Endometrial microvascular endothelial cells (primary cell): ENCODE results near the gene FGFR3. TPM values are rescaled to one million over a fixed set of nuclear protein-coding genes. Genes with fewer than 3 reads are reported as not detected.

Source experiments
- in situ Hi-C: cut with HindIII; loops from 2 replicates; pipeline ENCODE4 v1.10.0; 2017; ENCODE audit warnings: low sequenced_read_pairs, low pct_unique_long_range_greater_than_20kb; ENCODE audit errors: inconsistent ontology term
- total RNA-seq: library from RNA; depleted of rRNA; stranded (reverse); fragments of >200 nt; gene quantifications from one replicate; pipeline ENCODE4 v1.2.3, GENCODE V29; 2015; ENCODE audit errors: inconsistent ontology term

The FGFR3 gene
- total RNA-seq, 1 donor from 2014 or later: 0.19 TPM

DNA sequence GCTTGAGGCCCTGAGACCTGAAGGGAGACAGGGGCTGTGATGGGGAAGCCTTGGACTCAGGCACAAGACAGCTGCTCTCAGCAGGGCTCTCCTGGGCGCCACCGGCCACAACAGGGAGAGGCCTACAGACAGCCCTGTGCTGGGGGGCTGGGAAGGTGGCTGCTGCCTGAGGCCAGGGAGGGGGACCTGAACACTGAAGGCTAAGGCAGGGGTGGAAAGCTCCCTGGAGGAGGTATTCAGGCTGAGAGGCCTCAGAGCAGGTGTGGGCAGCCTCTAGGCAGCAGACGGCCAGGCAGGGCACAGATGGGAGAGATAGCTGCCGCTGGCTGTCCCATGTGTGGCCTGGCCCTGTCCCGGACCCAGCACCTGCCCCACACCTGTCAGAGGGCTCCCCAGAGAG is 38.8 kb upstream of the FGFR3 start:
- in situ Hi-C loops: no loop called here

DNA sequence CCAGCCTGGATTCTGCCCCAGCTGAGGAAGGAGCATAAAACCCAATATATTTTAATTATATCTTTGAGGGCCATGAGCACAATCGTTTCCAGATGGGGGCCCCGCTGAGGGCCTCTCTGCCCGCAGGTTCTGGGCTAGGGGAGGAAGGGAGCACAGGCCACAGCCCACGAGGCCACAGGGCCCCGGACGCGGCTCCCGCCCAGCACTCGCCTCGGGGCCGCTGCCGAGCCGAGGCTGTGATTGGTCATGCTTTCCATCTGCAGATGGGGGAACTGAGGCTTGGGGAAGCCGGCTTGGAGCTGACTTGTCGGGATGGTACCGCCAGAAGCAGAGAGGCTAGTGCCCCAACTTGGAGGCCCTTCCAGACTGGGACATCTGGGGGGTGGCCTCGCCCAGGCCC is 37.8 kb upstream of the FGFR3 start:
- in situ Hi-C loops: no loop called here

DNA sequence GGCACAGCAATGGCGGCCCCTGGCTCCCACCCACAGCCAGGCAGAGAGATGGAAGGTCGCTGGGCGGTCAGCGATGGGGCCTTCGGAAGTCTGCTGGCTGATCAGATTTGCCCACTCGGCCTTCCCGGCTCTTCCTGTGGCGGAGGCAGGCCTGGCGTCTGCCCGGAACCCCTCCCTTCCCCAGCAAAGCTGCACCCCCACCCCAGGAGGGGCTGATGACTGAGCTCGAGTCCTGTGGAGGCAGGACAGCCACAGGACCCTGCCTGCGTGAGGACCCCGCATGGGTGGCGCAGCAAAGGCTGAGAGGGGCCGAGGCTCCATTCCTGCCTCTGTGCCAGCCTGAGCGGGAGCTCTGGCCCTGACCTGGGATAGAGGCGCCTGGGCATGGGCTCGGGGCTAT is 37.0 kb upstream of the FGFR3 start:
- in situ Hi-C loops: no loop called here

DNA sequence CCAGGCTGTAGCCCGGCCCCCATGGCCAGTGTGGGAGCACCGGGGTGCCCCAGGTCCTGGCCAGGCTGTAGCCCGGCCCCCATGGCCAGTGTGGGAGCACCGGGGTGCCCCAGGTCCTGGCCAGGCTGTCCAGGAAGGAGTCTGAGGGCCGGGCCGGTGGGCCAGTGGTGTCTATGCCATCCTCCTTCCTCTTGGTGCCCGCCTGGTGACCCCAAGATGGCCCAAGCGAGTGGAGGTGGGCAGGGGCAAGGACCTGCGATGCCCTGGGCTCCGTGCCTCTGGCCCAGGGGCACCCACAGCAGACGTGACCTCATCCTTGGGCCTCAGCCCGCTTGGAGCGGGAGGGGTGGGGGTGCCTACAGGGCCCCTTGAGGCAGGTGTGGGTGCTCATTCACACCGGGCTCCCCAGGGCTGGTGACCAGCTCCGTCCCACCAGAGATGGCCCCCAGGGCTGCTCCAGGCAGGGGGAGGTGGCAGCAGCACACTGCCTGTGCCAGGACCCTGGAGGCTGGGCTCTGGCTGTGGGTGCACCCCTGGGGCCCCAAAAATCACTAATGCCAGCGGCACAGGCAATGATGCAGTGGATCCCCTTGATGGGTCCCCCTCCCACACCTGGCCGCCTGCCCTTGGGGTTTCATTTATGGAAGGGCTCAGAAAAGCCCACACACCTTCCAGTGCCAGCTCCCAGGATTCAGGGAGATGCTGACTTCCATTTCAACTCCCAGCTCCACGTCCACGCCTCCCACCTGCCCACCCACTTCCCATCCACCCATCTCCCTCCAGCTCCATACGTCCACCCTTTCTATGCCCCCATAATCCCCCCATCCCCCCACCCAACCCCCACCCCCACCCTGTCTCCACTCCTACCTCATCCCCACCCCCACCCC is 36.0 kb upstream of the FGFR3 start:
- in situ Hi-C loops: no loop called here

DNA sequence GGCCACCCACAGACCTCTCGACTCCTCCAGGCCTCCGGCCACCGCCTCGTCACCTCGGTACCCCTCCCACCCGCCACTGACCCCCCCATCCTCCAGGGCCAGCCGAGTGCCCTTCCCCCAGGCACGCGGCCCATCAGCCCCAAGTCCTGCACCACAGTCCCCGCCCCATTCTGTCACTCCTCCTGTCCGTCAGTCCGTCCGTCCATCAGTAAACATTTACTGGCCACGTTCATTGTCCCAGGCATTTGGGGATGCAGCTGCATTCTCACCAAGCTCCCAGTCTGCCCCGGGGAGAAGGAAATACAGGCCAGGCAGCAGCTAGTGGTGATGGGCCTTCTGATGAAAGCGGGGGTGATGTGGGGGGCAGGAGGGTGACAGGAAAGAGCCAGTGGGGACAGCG is 35.3 kb upstream of the FGFR3 start:
- in situ Hi-C loops: no loop called here

DNA sequence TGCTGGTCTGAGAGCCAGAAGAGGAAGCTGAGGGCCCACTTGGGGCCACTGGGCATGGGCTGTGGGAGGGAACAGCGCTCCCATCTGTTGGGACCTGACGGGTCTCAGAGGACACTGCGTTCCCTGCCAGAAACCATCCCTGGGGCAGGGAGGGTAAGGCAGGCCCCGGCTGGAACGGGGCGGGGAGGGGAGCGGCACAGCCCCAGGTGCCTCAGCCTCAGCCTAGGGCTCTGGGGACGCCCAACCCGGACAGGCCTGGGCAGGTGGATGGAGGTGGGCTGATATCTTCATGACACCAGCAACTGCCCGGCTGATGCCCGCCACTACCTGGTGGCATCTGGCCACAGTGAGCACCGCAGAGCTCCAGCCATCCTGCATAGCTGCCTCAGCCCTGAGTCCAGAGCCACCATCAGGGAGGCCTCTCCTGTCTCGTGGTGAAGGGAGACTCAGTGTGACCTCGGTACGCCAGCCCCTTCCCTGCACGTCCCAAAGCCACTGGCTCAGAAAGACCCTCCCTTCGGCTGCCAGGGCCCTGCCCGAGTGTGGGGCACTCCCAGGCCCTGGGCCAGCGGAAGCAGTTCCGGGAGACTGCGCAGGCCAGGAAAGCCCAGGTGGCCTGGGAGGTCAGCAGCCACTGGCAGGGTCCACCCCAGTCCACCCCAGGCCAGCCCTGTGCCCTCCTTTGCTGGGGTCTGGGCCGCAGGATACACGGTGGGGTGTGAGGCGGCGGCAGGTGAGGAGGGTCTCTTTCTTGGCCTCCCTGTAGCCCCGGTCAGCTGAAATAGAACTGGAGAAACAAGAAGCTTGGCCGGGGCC is 34.6 kb upstream of the FGFR3 start:
- in situ Hi-C loops: no loop called here

DNA sequence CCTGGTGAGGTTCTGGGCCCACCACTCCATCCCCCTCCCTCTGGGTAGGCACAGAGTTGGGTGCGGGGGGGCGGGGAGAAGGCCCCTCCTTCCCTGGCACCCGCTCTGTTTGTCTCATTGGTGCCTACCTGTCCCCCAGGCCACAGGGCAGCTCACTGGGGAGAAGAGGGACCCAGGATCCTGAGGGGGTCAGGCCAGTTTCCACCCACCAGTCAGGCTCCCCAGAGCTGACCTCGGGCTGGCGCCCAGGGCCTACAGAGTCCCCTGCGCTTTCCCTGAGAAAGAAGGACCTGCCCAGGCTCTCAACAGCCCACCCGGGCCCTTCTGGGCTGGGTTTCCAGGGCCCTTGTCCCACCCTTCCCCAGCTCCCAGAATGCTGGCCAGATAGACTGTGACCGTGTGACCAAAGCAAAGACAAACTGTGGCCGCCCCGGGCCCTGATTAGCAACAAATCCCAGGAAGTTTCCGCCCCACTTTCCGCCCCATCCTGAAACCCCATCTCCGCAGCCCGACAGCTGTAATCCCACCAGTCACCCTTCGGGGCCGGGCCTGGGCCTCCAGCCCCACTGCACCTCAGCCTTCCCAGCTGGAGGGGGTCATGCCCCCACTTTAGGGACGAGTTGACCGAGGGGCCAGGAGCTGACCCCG is 33.8 kb upstream of the FGFR3 start:
- in situ Hi-C loops: no loop called here

DNA sequence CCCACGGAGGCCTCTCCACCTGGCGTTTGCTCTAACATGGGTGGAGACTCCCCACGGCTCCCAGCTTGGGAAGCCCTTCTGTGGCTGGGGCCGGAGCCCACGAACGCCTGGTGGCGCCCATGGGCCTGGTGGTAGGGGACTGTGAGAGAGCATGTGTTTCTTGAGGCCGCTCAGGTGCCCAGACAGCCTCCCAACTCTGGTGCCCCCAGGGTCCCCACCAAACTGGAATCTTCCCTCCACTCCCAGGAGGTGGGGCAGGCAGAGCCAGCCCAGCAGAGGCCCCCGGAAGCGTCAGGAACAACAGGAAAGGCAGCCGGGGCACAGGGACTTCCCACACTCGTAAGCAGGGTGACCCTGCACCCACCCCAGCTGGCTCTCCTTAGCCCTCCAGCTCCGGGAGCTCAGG is 33.3 kb upstream of the FGFR3 start:
- in situ Hi-C loops: no loop called here

DNA sequence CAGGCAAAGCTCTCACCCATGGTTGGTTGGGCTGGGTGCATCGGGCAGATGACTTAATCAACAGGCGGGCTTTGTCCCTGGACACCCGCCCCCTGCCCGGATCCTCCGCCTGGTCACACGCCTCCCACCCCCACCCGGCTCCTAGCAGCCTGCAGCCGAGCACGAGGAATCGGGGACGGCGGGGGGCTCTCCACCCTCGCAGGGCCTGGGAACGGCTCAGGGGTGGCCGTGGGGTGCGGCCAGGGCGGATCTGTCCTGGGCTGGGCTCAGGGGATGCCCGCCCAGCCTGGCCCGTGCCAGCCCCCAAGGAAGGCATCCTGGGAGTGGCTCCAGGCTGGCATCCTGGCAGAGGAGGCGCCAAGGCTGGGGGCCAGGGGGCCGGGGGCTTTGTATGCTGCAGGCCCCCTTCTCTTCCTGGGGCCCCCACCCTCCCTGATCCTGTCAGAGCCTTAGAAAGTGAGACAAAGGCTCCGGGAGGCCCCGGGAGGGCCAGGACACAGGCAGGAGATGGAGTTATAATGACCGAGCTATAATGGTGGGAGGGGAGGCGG is 32.5 kb upstream of the FGFR3 start:
- in situ Hi-C loops: no loop called here

DNA sequence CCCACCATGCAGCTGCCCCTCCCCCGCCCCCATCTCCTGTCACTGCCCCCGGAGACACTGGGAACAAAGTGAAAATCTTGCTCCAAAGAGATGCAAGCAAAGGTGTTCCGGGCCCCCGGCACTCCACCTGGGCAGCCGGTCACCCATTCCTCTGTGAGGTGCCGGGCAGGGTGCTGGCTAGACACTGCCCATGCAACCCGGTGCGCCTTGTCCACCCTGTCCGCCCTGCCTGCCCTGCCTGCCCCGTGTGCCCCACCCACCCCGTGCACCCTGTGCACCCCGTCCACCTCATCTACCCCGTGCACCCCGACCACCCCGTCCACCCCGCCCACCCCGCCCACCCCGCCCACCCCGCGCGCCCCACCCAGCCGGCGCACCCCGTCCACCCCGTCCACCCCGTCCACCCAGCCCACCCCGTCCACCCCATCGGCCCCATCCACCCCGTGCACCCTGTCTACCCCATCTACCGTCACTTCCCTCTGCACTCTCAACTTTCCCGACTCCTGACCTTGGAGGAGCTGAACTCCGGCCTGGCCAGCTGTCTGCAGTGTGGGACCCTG is 31.9 kb upstream of the FGFR3 start:
- in situ Hi-C loops: no loop called here

DNA sequence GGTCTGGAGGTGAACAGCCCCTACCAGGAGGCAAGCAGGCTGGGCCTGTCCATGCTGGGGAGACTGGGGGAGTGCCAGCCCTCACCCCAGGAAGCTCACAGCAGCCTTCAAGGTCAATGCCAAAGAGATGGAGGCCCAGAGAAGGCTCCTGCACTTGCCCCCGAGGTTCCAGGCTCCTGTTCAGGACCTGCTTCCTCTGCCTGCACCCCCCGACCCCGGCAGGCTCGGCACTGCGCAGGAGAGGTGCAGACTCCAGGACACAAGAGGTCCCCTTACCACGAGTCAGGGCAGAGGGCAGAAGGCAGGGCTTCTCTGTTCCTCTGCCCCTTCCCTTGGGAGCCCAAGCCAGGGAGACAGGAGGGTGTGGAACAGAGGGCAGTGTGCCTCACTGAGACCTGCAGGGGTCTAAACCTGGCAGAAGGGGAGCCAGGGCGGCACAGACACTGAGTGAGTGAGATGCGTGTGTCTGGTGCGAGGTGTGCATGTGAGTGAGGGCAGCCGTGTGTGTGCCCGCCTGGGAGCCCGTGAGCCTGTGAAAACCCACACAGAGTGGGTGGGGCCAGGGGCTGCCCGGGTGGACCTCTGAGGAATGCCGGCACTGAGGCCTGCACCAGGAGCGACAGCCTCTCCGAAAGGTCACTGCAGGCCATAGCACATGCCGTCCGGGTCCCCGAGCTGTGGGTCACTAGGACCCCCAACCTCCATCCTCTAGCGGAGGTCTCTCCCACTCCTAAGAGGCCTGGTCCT is 30.7 kb upstream of the FGFR3 start:
- in situ Hi-C loops: no loop called here

DNA sequence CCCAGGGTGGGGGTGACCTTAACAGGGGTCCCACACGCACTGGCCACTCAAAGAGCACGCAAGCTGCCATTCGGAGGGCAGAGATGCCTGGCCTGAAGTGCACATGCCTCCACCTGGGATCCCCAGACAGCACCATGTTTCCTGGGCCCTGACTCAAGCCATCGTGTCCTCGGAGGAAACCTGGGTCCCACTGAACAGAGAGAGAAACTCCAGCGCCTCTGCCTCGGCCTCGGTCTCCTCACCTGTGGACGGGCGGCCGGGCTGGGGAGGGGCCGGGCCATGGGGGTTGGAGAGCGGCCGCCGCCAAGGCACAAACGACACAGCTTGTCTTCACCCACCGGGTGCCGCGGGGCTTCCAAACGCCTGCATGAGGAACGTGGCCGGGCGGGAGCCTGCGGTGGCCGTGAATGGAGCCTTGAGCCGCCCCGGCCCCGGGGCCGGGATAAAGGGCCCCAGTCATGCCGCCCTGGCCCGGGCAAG is 30.0 kb upstream of the FGFR3 start:
- in situ Hi-C loops: no loop called here

DNA sequence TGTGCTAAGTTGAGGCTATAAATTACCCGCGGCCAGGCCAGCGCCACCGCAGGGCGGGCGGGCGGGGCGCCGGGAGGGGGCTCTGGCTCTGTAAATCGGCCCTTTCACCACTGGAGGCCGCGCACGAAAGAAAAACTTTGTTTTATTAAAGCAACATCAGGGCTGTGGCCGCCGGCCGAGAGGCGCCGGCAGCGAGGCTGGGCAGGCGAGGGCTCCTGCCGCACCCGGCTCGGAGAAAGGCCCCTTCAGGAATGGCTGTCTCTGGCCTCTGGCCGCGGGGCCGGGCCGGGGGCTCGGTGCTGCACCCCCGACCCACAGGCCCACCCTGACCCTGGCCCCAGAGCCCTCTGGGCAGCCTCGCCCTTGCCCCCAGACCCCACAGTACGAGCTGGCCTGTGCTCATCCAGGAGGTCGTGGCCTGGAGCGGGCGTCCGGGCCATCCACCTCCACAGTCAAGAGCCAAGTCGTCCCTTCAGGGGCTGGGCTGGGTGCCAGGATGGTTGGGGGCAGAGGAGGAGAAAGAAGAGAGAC is 29.5 kb upstream of the FGFR3 start:
- in situ Hi-C loops: no loop called here

DNA sequence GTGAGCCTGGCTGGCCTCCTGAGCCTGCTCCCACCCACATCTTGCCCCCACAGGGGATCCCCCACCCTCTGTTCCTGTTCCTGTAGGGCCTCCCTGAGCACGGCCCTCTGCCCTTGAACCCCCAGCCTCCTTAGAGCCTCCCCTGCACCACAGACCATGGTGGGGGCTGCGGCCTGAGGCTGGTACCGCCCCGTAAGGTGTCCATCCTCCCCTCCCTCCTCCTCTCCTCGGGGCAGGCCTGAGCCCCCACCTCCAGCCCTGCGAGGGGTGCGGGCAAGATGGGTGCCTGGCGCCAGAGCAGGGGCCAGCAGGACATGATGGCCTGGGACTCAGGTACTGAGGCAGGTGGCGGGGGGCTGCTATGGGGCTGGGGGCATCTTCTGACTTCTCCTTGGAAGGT is 28.4 kb upstream of the FGFR3 start:
- in situ Hi-C loops: no loop called here

DNA sequence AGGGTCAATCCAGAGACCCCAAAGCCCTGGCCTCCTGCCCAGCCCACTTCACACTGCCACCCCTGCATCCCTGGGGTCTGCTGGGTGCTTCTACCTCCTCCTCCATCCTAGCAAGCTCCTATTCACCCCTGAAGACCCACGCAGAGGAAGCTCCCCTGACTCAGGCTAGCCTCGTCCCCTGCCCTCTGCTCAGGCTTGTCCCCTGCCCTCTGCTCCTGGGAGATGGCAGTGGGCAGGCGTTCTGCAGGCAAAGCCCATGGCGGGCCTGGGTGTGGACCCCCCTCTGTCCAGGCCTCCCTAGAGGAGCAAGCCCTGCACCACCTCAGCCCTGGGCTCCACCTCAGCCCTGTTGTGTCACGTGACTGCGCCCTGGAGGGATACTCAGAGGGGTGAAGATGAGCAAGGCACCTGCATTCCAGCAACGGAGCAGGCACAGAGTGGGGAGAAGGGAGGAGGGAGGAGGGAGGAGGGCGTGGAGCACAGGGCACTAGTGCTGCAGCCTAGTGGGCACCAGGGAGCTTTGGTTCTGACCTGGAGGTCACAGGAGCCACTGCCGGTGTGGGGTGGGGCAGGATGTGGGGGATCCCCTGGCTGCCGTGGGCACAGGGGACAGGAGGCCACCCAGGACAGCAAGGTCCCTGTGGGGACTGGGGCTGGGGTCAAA is 27.6 kb upstream of the FGFR3 start:
- in situ Hi-C loops: no loop called here

DNA sequence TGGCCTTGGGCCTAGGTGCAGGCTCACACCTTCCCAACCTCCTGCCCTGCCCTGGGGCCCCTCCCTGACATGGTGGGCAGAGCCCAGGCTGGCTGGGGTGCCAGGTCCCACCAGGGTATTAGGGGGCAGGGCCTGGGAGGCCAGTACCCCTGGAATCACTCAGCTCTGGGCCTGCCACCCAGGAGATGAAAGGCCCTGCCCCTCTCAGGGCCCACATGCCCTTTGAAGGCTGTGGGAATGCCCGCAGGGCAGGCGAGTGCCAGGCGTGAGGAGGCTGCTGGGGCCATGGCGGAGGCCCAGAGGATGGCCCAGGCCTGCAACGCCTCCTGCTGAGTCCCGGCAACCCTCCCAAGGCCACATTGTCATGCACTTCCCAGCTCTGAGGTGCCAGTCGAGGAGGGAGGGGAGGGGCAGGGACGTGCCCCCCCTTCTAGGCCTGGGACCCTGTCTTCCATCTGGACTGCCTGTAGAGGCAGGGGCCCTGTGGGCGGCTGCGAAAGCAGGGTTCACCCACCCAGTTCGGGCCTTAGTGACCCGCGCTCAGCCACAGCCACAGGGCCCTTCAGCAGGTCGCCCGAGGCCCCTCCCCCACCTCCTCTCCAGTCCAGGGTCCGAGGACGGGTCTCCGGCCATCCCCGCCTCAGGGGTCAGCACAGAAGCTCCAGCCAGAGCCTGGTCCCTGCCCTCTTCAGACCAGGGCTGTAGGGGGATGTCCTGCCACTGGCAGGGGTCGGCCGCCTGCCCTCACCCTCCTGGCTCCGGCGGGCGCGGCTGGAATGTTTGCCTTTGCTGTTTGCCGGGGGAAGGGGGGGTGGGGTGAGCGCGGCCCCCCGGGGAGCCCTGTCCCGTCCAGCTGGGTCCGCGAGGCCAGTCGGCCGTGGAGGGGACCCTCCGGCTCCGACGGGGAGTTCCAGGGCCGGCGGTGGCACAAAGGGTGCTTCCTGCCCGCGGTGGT is 26.7 kb upstream of the FGFR3 start:
- in situ Hi-C loops: no loop called here
